Stomach (tissue), 9 donors: ENCODE measurements around the gene PTPRM. TPM values are rescaled to one million over a fixed set of nuclear protein-coding genes. Genes with fewer than 3 reads are reported as not detected.

Experiments
- DNase-seq, 2 donors: peaks; one replicate each; pipeline versions ENCODE4 v3.0.0 to v3.0.0-alpha.2; 2013 to 2019
- H3K27ac ChIP-seq, 5 donors: fragments of 200-600 bp in 4 of 5; sonication (generic) in 4 of 5; one replicate each; pipeline ENCODE4 v1.5.1; 2013 to 2019; ENCODE audit warnings: mild to moderate bottlenecking in 1 of 5, moderate library complexity in 1 of 5
- H3K27me3 ChIP-seq, 3 donors: fragments of 200-600 bp; sonication (generic); one replicate each; pipeline ENCODE4 v1.5.1; 2017 to 2019; ENCODE audit warnings: mixed run types in 1 of 3
- H3K36me3 ChIP-seq, 4 donors: fragments of 200-600 bp; sonication (generic); 1 replicate in 3 of 4; 2 replicates in 1 of 4; pipeline ENCODE4 v1.5.1; 2016 to 2019
- H3K4me1 ChIP-seq, 4 donors: fragments of 200-600 bp; sonication (generic); one replicate each; pipeline ENCODE4 v1.5.1; 2016 to 2019
- H3K4me3 ChIP-seq, 4 donors: fragments of 200-600 bp; sonication (generic) in 3 of 4; one replicate each; pipeline ENCODE4 v1.5.1; 2016 to 2019; ENCODE audit warnings: mild to moderate bottlenecking in 1 of 4
- H3K9me3 ChIP-seq, 4 donors: fragments of 200-600 bp; sonication (generic); one replicate each; pipeline ENCODE4 v1.5.1; 2016 to 2019
- EP300 ChIP-seq: sonication (generic); formaldehyde crosslinking; IDR thresholded peaks from one replicate; pipeline ENCODE4 v1.6.1; 2017; ENCODE audit warnings: antibody characterized with exemption
- POLR2A ChIP-seq, 4 donors: fragments of 450-650 bp; IDR thresholded peaks; one replicate each; pipeline ENCODE4 v1.6.1; 2016; ENCODE audit warnings: antibody characterized with exemption in 4 of 4, control low read depth in 2 of 4, mild to moderate bottlenecking in 1 of 4, moderate library complexity in 1 of 4
- POLR2AphosphoS5 ChIP-seq, 3 donors: sonication (generic); formaldehyde crosslinking; IDR thresholded peaks; one replicate each; pipeline ENCODE4 v1.6.1; 2016; ENCODE audit warnings: antibody characterized with exemption in 3 of 3
- WGBS, 5 donors: extraction: QIAGEN DNeasy Blood & Tissue Kit in 3 of 5; methylation state at CpG; one replicate each; pipeline versions ENCODE4 v1.1.5 to v1.1.7; 2013 to 2018; 5-methylcytosine and 5-hydroxymethylcytosine counted together
- intact Hi-C: fragments of 100-400 bp; cut with DNase I; formaldehyde crosslinking; loops from one replicate; pipeline ENCODE4 v1.15.1; 2023; ENCODE audit warnings: low total_unique reads
- polyA plus RNA-seq, 3 donors: library from polyadenylated mRNA; stranded (reverse); fragments of 200-250 nt; gene quantifications; one replicate each; pipeline ENCODE4 v1.2.3, GENCODE V29; 2013
- total RNA-seq, 5 donors: library from RNA; depleted of rRNA; stranded (reverse); fragments of >200 nt; gene quantifications; one replicate each; pipeline versions ENCODE4 v1.1.0 to v1.2.3, GENCODE V29; 2014 to 2016
- TF ChIP-seq, protein P1 (sequence below), 7 experiments: fragments of 450-650 bp in 4 of 7; fragments of 200-600 bp in 3 of 7; sonication (generic) in 3 of 7; IDR thresholded peaks; one replicate each; pipeline ENCODE4 v1.5.1; 2016 to 2019; ENCODE audit warnings: antibody characterized with exemption in 7 of 7, control low read depth in 2 of 7, mild to moderate bottlenecking in 1 of 7
- donor health status: healthy with polysubstance abuse.
- donor health status: Bipolar disorder and iron deficiency.
- donor health status: healthy.

Gene PTPRM
- total and polyA plus RNA-seq, 8 donors = 7.5 to 246 (median 58.2) TPM

DNA sequence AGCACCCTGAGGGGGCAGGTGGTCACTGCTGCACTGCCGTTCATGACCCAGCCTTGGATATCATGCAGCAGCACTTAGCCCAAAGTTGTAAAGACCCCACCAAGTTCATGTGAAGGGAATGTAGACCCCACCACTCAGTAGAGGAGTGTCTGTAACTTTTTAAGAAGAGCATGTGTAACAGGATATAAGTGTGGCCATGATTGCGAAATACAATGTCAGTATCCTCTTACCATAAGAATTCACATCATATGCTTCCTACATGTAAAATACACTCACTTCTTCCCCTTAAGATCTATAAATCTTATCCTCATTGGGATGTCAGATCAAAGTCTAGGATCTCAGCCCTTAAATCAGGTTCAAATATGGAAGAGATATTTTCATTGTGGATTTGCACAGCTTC, 276.9 kb downstream of the PTPRM start:
- intact Hi-C loops = no loop called here
- 93 to 99% (median 97%) methylated on average over 2 of the region's 2 CpGs for WGBS, 5 donors
- Histone ChIP-seq H3K36me3 (no peaks in the 10 kb centered on the region), H3K4me1 (peaks cover 0 to 13% (median 3%) of the 10 kb centered on the region in 4 donors), H3K4me3 (no peak overlapping the region), H3K9me3 (peaks cover 5 to 22% (median 13%) of the 10 kb centered on the region in 4 donors), H3K27ac (no peak overlapping the region), H3K27me3 (no peaks in the 10 kb centered on the region)
- DNase-seq = no peak
- TF ChIP-seq POLR2AphosphoS5 (IDR thresholded peaks at IDR 0.05) (no peak), POLR2A (IDR thresholded peaks at IDR 0.05) (no peak), EP300 (no peak)
- TF ChIP-seq, protein P1, sequence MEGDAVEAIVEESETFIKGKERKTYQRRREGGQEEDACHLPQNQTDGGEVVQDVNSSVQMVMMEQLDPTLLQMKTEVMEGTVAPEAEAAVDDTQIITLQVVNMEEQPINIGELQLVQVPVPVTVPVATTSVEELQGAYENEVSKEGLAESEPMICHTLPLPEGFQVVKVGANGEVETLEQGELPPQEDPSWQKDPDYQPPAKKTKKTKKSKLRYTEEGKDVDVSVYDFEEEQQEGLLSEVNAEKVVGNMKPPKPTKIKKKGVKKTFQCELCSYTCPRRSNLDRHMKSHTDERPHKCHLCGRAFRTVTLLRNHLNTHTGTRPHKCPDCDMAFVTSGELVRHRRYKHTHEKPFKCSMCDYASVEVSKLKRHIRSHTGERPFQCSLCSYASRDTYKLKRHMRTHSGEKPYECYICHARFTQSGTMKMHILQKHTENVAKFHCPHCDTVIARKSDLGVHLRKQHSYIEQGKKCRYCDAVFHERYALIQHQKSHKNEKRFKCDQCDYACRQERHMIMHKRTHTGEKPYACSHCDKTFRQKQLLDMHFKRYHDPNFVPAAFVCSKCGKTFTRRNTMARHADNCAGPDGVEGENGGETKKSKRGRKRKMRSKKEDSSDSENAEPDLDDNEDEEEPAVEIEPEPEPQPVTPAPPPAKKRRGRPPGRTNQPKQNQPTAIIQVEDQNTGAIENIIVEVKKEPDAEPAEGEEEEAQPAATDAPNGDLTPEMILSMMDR (IDR thresholded peaks at IDR 0.05) = no peak

DNA sequence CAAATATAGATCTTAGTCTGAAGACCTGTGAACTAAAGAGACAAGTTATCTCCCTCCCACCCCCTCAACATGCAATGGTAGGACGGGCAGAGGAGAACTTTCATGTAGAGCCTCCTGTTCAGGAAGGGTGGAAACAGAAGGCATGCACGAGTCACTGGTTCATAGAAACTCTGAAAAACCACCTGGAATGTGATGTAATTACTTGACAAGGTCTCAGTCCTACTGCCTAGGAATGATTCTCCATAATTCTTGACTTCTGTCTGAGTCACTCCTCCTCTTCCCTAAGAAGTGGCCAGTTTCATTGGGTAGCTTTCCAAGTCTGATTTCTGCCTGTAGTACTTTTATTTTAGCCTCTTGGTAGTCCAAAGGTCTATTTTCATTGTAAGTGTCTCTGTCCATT, 277.3 kb downstream of the PTPRM start:
- 76 to 100% (median 88%) methylated on average over 2 of the region's 2 CpGs for WGBS, 5 donors
- Histone ChIP-seq H3K4me3 (no peak overlapping the region), H3K27ac (no peak overlapping the region), H3K9me3 (peaks cover 5 to 22% (median 13%) of the 10 kb centered on the region in 4 donors), H3K27me3 (no peaks in the 10 kb centered on the region), H3K36me3 (no peaks in the 10 kb centered on the region), H3K4me1 (peaks cover 0 to 13% (median 3%) of the 10 kb centered on the region in 4 donors)
- DNase-seq = no peak
- TF ChIP-seq POLR2A (IDR thresholded peaks at IDR 0.05) (no peak), POLR2AphosphoS5 (IDR thresholded peaks at IDR 0.05) (no peak)
- TF ChIP-seq, protein P1 (IDR thresholded peaks at IDR 0.05) = no peak
- intact Hi-C loops = no loop called here

GRCh38 chr18:7846335-7846734, 279.2 kb downstream of the PTPRM start:
- Histone ChIP-seq H3K27me3 (no peaks in the 10 kb centered on the region), H3K4me1 (peaks cover 0 to 13% (median 0%) of the 10 kb centered on the region in 4 donors), H3K36me3 (no peaks in the 10 kb centered on the region), H3K9me3 (peaks cover 5 to 22% (median 13%) of the 10 kb centered on the region in 4 donors), H3K4me3 (no peak overlapping the region), H3K27ac (no peak overlapping the region)
- WGBS, 5 donors = 76 to 94% (median 85%) methylated on average over 4 of the region's 4 CpGs
- intact Hi-C loops = no loop called here
- DNase-seq = no peak
- no peak for TF ChIP-seq POLR2A (IDR thresholded peaks at IDR 0.05)
- TF ChIP-seq EP300 = no peak
- TF ChIP-seq POLR2AphosphoS5 (IDR thresholded peaks at IDR 0.05) = no peak
- TF ChIP-seq, protein P1 (IDR thresholded peaks at IDR 0.05) = no peak

- no peak overlapping the region for H3K4me3 ChIP-seq
- peaks cover 0 to 13% (median 0%) of the 10 kb centered on the region in 4 donors for H3K4me1 ChIP-seq
- no peak overlapping the region for H3K27ac ChIP-seq
- H3K36me3 ChIP-seq = no peaks in the 10 kb centered on the region
- no peaks in the 10 kb centered on the region for H3K27me3 ChIP-seq
- TF ChIP-seq POLR2AphosphoS5 (IDR thresholded peaks at IDR 0.05) = no peak
- TF ChIP-seq POLR2A (IDR thresholded peaks at IDR 0.05) = no peak
- TF ChIP-seq, protein P1 (IDR thresholded peaks at IDR 0.05) = no peak
- intact Hi-C loops = no loop called here
- no peak for DNase-seq
- H3K9me3 ChIP-seq = peaks cover 5 to 25% (median 13%) of the 10 kb centered on the region in 4 donors
- whole genome bisulfite sequencing, 5 donors = 73 to 89% (median 82%) methylated on average over 4 of the region's 4 CpGs
Observed at GRCh38 chr18:7847357-7848053, 280.4 kb downstream of the PTPRM start.
